ENCODE measurements around the gene AGO3.

DNA sequence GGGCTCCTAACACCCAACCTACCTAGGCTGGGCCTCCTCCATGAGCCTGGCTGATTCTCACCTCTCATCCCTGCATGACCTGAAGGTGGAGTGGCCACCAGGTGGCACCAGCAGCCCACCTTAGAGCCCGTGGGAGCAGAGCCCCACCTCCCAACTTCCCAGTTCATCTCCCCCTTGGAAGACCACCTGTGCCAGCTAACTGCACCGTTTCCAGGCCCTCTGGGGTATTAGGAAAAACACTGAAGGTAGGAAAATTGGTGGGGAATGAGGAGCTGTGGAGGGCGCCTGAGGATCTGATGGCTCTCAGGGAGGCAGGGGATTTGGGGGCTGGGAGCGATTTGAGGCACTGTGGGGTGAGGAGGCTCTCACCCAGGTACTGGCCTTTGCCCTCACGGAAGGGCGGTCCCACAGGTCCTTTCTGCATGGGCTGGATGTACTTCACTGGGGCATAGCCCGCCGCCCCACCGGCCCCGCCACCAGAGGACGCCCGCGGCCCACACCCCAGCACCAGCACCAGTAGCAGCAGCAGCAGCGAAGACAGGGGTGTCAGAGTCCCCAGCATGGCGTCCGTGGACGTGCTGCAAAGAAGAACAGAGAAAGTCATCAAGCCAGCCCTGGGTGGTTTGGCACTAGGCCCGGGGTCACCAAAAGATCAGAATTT lies 168.9 kb downstream of the AGO3 start:
- TF ChIP-seq, protein P1, sequence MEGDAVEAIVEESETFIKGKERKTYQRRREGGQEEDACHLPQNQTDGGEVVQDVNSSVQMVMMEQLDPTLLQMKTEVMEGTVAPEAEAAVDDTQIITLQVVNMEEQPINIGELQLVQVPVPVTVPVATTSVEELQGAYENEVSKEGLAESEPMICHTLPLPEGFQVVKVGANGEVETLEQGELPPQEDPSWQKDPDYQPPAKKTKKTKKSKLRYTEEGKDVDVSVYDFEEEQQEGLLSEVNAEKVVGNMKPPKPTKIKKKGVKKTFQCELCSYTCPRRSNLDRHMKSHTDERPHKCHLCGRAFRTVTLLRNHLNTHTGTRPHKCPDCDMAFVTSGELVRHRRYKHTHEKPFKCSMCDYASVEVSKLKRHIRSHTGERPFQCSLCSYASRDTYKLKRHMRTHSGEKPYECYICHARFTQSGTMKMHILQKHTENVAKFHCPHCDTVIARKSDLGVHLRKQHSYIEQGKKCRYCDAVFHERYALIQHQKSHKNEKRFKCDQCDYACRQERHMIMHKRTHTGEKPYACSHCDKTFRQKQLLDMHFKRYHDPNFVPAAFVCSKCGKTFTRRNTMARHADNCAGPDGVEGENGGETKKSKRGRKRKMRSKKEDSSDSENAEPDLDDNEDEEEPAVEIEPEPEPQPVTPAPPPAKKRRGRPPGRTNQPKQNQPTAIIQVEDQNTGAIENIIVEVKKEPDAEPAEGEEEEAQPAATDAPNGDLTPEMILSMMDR (conservative IDR thresholded peaks at IDR 0.05): peak; percentile 93
- no peak for TF ChIP-seq ZFX (IDR thresholded peaks at IDR 0.05)
